Fibroblast of the aortic adventitia (primary cell): ENCODE measurements around the gene STYXL2. TPM values are rescaled to one million over a fixed set of nuclear protein-coding genes. Genes with fewer than 3 reads are reported as not detected.

Experiments
- DNase-seq: peaks from one replicate; pipeline ENCODE4 v3.0.0-alpha.2; 2010; ENCODE audit warnings: low read depth
- H3K4me3 ChIP-seq: 2 replicates; pipeline ENCODE4 v1.5.1; 2011; ENCODE audit warnings: low read depth, mild to moderate bottlenecking, control low read depth, low read length, moderate library complexity
- total RNA-seq: library from RNA; depleted of rRNA; stranded (reverse); fragments of >200 nt; gene quantifications from 2 replicates; pipeline ENCODE4 v1.2.3, GENCODE V29; 2012; ENCODE audit warnings: low replicate concordance
- TF ChIP-seq, protein P1 (sequence below): IDR thresholded peaks from 2 replicates; pipeline ENCODE4 v1.5.1; 2011; ENCODE audit warnings: mild to moderate bottlenecking, low read length, control low read depth, inconsistent platforms; ENCODE audit not compliant: insufficient read depth

STYXL2 gene
- total RNA-seq, 1 donor, result not detected

- H3K4me3 ChIP-seq, result no peak overlapping the region
- no peak for DNase-seq
- TF ChIP-seq, protein P1, sequence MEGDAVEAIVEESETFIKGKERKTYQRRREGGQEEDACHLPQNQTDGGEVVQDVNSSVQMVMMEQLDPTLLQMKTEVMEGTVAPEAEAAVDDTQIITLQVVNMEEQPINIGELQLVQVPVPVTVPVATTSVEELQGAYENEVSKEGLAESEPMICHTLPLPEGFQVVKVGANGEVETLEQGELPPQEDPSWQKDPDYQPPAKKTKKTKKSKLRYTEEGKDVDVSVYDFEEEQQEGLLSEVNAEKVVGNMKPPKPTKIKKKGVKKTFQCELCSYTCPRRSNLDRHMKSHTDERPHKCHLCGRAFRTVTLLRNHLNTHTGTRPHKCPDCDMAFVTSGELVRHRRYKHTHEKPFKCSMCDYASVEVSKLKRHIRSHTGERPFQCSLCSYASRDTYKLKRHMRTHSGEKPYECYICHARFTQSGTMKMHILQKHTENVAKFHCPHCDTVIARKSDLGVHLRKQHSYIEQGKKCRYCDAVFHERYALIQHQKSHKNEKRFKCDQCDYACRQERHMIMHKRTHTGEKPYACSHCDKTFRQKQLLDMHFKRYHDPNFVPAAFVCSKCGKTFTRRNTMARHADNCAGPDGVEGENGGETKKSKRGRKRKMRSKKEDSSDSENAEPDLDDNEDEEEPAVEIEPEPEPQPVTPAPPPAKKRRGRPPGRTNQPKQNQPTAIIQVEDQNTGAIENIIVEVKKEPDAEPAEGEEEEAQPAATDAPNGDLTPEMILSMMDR, result no peak
Observed at GRCh38 chr1:167092653-167093052, 1.2 kb upstream of the STYXL2 start.

- DNase-seq, result no peak
- TF ChIP-seq, protein P1, result no peak
Observed at GRCh38 chr1:167094690-167095089, 815 bp downstream of the STYXL2 start.

GRCh38 chr1:167095368-167095767 is 1.5 kb downstream of the STYXL2 start:
- TF ChIP-seq, protein P1, result no peak
- H3K4me3 ChIP-seq, result no peak overlapping the region

More at GRCh38 chr1:167094690-167095089, 815 bp downstream of the STYXL2 start:
- no peak overlapping the region for H3K4me3 ChIP-seq

GRCh38 chr1:167099851-167100250 is 6.0 kb downstream of the STYXL2 start:
- DNase-seq, result no peak
- TF ChIP-seq, protein P1, result no peak
- H3K4me3 ChIP-seq, result no peak overlapping the region

More at GRCh38 chr1:167095368-167095767, 1.5 kb downstream of the STYXL2 start:
- peak; percentile 34 for DNase-seq

DNA sequence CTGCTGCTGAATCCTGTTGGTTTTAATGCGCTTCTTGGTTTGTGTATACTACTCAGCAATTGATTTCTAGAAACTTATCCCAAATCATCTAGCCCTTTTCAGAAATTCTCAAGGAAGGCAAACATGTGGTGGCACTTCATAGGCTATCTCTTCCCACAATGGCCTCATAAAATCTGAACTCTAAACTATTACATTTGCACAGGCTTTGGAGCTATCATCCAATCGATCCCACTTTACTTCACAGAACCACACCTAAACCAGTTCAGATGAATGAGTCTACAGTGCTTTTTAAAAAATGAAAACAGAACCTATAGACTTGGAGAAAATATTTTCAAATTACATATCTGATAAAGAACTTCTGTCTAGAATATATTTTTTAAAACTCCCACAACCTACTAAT is 6.9 kb downstream of the STYXL2 start:
- TF ChIP-seq, protein P1, result no peak

DNA sequence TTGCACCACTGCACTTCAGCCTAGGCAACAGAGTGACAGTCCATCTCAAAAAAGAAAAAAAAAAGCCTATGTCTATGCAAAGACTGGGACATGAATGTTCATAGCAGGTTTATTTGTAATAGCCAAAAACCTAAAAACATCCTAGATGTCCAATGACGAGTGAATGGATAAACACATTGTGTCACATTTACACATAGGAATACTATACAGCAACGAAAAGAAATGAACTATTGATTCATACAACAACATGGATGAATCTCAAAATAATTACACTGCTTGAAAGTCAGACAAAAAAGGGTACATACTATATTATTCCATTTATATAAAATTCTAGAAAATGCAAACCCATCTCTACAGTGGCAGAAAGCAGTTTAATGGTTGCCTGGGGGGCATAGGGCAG is 7.9 kb downstream of the STYXL2 start:
- TF ChIP-seq, protein P1, result no peak
- no peak overlapping the region for H3K4me3 ChIP-seq
- no peak for DNase-seq

More for the DNA sequence above, 6.9 kb downstream of the STYXL2 start:
- no peak for DNase-seq
- no peak overlapping the region for H3K4me3 ChIP-seq

- DNase-seq, result no peak
- no peak overlapping the region for H3K4me3 ChIP-seq
- TF ChIP-seq, protein P1, result no peak
Observed at GRCh38 chr1:167102906-167103573, 9.2 kb downstream of the STYXL2 start.
